H9 (cell line): ENCODE results near the gene CACNA1G. TPM values are rescaled to one million over a fixed set of nuclear protein-coding genes. Genes with fewer than 3 reads are reported as not detected.

ENCODE experiments used
- DNase-seq: peaks from one replicate; pipeline ENCODE4 v3.0.0-alpha.2; 2017
- H2AFZ ChIP-seq: one replicate; pipeline ENCODE4 v1.6.1; 2013; ENCODE audit warnings: mild to moderate bottlenecking, low read length, control low read depth, moderate library complexity
- H2AK5ac ChIP-seq: 2 replicates; pipeline ENCODE4 v1.6.1; 2013; ENCODE audit warnings: low read length, control low read depth, mixed read lengths; ENCODE audit not compliant: insufficient read length
- H2BK120ac ChIP-seq: one replicate; pipeline ENCODE4 v1.6.1; 2013; ENCODE audit warnings: low read depth, mild to moderate bottlenecking, low read length, control low read depth, inconsistent platforms; ENCODE audit not compliant: poor library complexity, severe bottlenecking
- H2BK12ac ChIP-seq: 2 replicates; pipeline ENCODE4 v1.6.1; 2013; ENCODE audit warnings: low read length, control low read depth, mixed read lengths, low read depth; ENCODE audit not compliant: insufficient read length
- H2BK15ac ChIP-seq: 2 replicates; pipeline ENCODE4 v1.6.1; 2013; ENCODE audit warnings: low read depth, low read length, control low read depth
- H2BK20ac ChIP-seq: one replicate; pipeline ENCODE4 v1.6.1; 2013; ENCODE audit warnings: low read depth, mild to moderate bottlenecking, low read length, control low read depth, inconsistent platforms; ENCODE audit not compliant: poor library complexity, severe bottlenecking
- H2BK5ac ChIP-seq: 2 replicates; pipeline ENCODE4 v1.6.1; 2013; ENCODE audit warnings: low read length, control low read depth, mixed read lengths; ENCODE audit not compliant: insufficient read length
- H3K14ac ChIP-seq: 2 replicates; pipeline ENCODE4 v1.6.1; 2013; ENCODE audit warnings: low read length, control low read depth; ENCODE audit not compliant: insufficient read depth
- H3K18ac ChIP-seq: 2 replicates; pipeline ENCODE4 v1.6.1; 2013; ENCODE audit warnings: low read depth, mild to moderate bottlenecking, mixed read lengths, low read length, control low read depth; ENCODE audit not compliant: insufficient read length
- H3K23ac ChIP-seq: 2 replicates; pipeline ENCODE4 v1.6.1; 2013; ENCODE audit warnings: low read length, control low read depth, mixed read lengths, low read depth; ENCODE audit not compliant: insufficient read length
- H3K23me2 ChIP-seq: 2 replicates; pipeline ENCODE4 v1.6.1; 2013; ENCODE audit warnings: low read depth, mild to moderate bottlenecking, mixed read lengths, low read length, control low read depth; ENCODE audit not compliant: insufficient read length, poor library complexity, severe bottlenecking
- H3K27ac ChIP-seq: 2 replicates; pipeline ENCODE4 v1.5.1; 2013; ENCODE audit warnings: low read length, control low read depth, mixed read lengths, low read depth; ENCODE audit not compliant: insufficient read length
- H3K27me3 ChIP-seq: 2 replicates; pipeline ENCODE4 v1.6.1; 2013; ENCODE audit warnings: low read length, control low read depth, inconsistent platforms; ENCODE audit not compliant: insufficient read depth
- H3K4ac ChIP-seq: 2 replicates; pipeline ENCODE4 v1.6.1; 2013; ENCODE audit warnings: low read depth, mild to moderate bottlenecking, control low read depth, inconsistent platforms, low read length, moderate library complexity
- H3K4me1 ChIP-seq: 2 replicates; pipeline ENCODE4 v1.6.1; 2013; ENCODE audit warnings: low read length, control low read depth, inconsistent platforms; ENCODE audit not compliant: insufficient read depth
- H3K4me2 ChIP-seq: 2 replicates; pipeline ENCODE4 v1.6.1; 2013; ENCODE audit warnings: low read length, control low read depth, mixed read lengths; ENCODE audit not compliant: insufficient read length, insufficient read depth
- H3K56ac ChIP-seq: 2 replicates; pipeline ENCODE4 v1.6.1; 2013; ENCODE audit warnings: low read depth, mild to moderate bottlenecking, mixed read lengths, low read length, control low read depth; ENCODE audit not compliant: insufficient read length
- H3K79me1 ChIP-seq: 2 replicates; pipeline ENCODE4 v1.6.1; 2013; ENCODE audit warnings: low read depth, mild to moderate bottlenecking, moderate library complexity, low read length, control low read depth, inconsistent platforms; ENCODE audit not compliant: insufficient read depth, poor library complexity, severe bottlenecking
- H3K79me2 ChIP-seq: 2 replicates; pipeline ENCODE4 v1.6.1; 2013; ENCODE audit warnings: low read length, control low read depth, inconsistent platforms; ENCODE audit not compliant: insufficient read depth
- H3K9ac ChIP-seq: 2 replicates; pipeline ENCODE4 v1.6.1; 2013; ENCODE audit warnings: low read length, control low read depth, mixed read lengths; ENCODE audit not compliant: insufficient read length; ENCODE audit errors: extremely low read depth
- H3K9me3 ChIP-seq: one replicate; pipeline ENCODE4 v1.6.1; 2013; ENCODE audit warnings: low read depth, low read length, inconsistent platforms; ENCODE audit not compliant: control insufficient read depth
- H3T11ph ChIP-seq: one replicate; pipeline ENCODE4 v1.6.1; 2013; ENCODE audit warnings: mild to moderate bottlenecking, low read length, control low read depth, inconsistent platforms
- H4K20me1 ChIP-seq: one replicate; pipeline ENCODE4 v1.6.1; 2013; ENCODE audit not compliant: control insufficient read depth, insufficient read length, insufficient read depth
- H4K5ac ChIP-seq: 2 replicates; pipeline ENCODE4 v1.6.1; 2013; ENCODE audit warnings: low read depth, mild to moderate bottlenecking, mixed read lengths, low read length, control low read depth; ENCODE audit not compliant: insufficient read length
- H4K8ac ChIP-seq: replicated peaks from 2 replicates; pipeline ENCODE4 v1.6.1; 2013; ENCODE audit warnings: low read length, control low read depth, mixed read lengths, low read depth; ENCODE audit not compliant: insufficient read length
- H4K91ac ChIP-seq: 2 replicates; pipeline ENCODE4 v1.6.1; 2013; ENCODE audit warnings: low read depth, mild to moderate bottlenecking, moderate library complexity, mixed read lengths, low read length, control low read depth; ENCODE audit not compliant: insufficient read length
- H3K27ac Mint-ChIP-seq, 3 experiments: 2 replicates in 2 of 3; 3 replicates in 1 of 3; pipeline ENCODE4 v1.8.0; 2020 to 2021; ENCODE audit warnings: mixed read lengths in 3 of 3, mild to moderate bottlenecking in 1 of 3, moderate library complexity in 1 of 3
- H3K27me3 Mint-ChIP-seq: 2 replicates; pipeline ENCODE4 v1.8.0; 2021; ENCODE audit warnings: low read depth, mild to moderate bottlenecking, moderate library complexity, mixed read lengths
- H3K36me3 Mint-ChIP-seq, 3 experiments: 2 replicates in 2 of 3; 3 replicates in 1 of 3; pipeline ENCODE4 v1.8.0; 2020 to 2021; ENCODE audit warnings: low read depth in 3 of 3, mixed read lengths in 3 of 3; ENCODE audit not compliant: insufficient read depth in 1 of 3
- H3K4me1 Mint-ChIP-seq, 2 experiments: 2 replicates each; pipeline ENCODE4 v1.8.0; 2020; ENCODE audit warnings: mixed read lengths in 2 of 2
- H3K4me3 Mint-ChIP-seq, 2 experiments: 2 replicates in 1 of 2; 3 replicates in 1 of 2; pipeline ENCODE4 v1.8.0; 2020 to 2021; ENCODE audit warnings: mild to moderate bottlenecking in 2 of 2, mixed read lengths in 2 of 2, moderate library complexity in 1 of 2
- H3K9me3 Mint-ChIP-seq, 2 experiments: 2 replicates in 1 of 2; 3 replicates in 1 of 2; pipeline ENCODE4 v1.8.0; 2020; ENCODE audit warnings: mild to moderate bottlenecking in 2 of 2, mixed read lengths in 2 of 2, moderate library complexity in 1 of 2
- CTCF ChIP-seq: fragments of 200-600 bp; sonication (generic); conservative IDR thresholded peaks from 3 replicates; pipeline ENCODE4 v1.8.0; 2021; ENCODE audit warnings: antibody characterized with exemption, mild to moderate bottlenecking
- WGBS: extraction: QIAGEN DNeasy Blood & Tissue Kit; methylation state at CpG from one replicate; pipeline ENCODE4 v1.1.7; 2013; ENCODE audit warnings: missing lambda C conversion rate, low lambda C conversion rate, mixed read lengths; ENCODE audit not compliant: insufficient read length; ENCODE audit errors: extremely low coverage; 5-methylcytosine and 5-hydroxymethylcytosine counted together
- total RNA-seq: library from RNA; stranded (reverse); gene quantifications from 2 replicates; pipeline ENCODE4 v1.2.1, GENCODE V29; 2021

CACNA1G gene
- total RNA-seq, 1 experiment from 2014 or later, result 1.5 TPM

- H3K27me3 ChIP-seq, result peaks cover 23% of the 10 kb centered on the region; the same call in 1 of the 2 replicates
- H2AK5ac ChIP-seq, result no peak overlapping the region
- peak; percentile 34; the same call in 2 of the 3 replicates for TF ChIP-seq CTCF
- no peaks in the 10 kb centered on the region for H3K9me3 ChIP-seq
- H2BK15ac ChIP-seq, result no peak overlapping the region
- Mint-ChIP-seq H3K27me3 (peaks cover 65% of the 10 kb centered on the region), H3K9me3 (no peaks in the 10 kb centered on the region), H3K27ac (no peak overlapping the region), H3K4me1 (peaks cover 0 to 20% of the 10 kb centered on the region in 2 experiments), H3K4me3 (peak overlapping the region; percentile 47 to 68), H3K36me3 (no peaks in the 10 kb centered on the region)
- DNase-seq, result no peak
- no peak overlapping the region for H2BK120ac ChIP-seq
- H2BK20ac ChIP-seq, result no peak overlapping the region
- no peak overlapping the region for H3K4ac ChIP-seq
- H4K91ac ChIP-seq, result no peak overlapping the region
- H3K4me1 ChIP-seq, result no peaks in the 10 kb centered on the region; the same call in 1 of the 2 replicates
- H2AFZ ChIP-seq, result no peak overlapping the region
- H3K56ac ChIP-seq, result no peak overlapping the region
- no peaks in the 10 kb centered on the region for H3K79me2 ChIP-seq
- no peak overlapping the region for H2BK5ac ChIP-seq
- H3K79me1 ChIP-seq, result no peaks in the 10 kb centered on the region
- H3K18ac ChIP-seq, result no peak overlapping the region
- H4K8ac ChIP-seq, result no peak overlapping the region
- H3K14ac ChIP-seq, result no peak overlapping the region; the same call in 1 of the 2 replicates
- no peak overlapping the region for H4K5ac ChIP-seq
- no peak overlapping the region for H3K27ac ChIP-seq
- no peak overlapping the region for H2BK12ac ChIP-seq
- H3K9ac ChIP-seq, result no peak overlapping the region
- no CpG with 5 or more reads among the region's 52 CpGs for WGBS
- H3K23me2 ChIP-seq, result peaks cover 9% of the 10 kb centered on the region
- peak overlapping the region; percentile 53 for H3K4me2 ChIP-seq
- no peaks in the 10 kb centered on the region for H4K20me1 ChIP-seq
- H3K23ac ChIP-seq, result no peak overlapping the region
- no peak overlapping the region for H3T11ph ChIP-seq
Observed at GRCh38 chr17:50634915-50635731, 74.6 kb downstream of the CACNA1G start.
